C4-2B (cell line): ENCODE data around the gene HGF.

Experiments used
- H3K27ac ChIP-seq: fragments of 450-650 bp; 2 replicates; pipeline ENCODE4 v1.5.1; 2017
- ZFX ChIP-seq: fragments of 450-650 bp; IDR thresholded peaks from 2 replicates; pipeline ENCODE4 v1.6.1; 2017
- TF ChIP-seq, protein P1 (sequence below): fragments of 450-650 bp; conservative IDR thresholded peaks from 2 replicates; pipeline ENCODE4 v1.5.1; 2017; ENCODE audit warnings: mild to moderate bottlenecking

HGF gene

DNA sequence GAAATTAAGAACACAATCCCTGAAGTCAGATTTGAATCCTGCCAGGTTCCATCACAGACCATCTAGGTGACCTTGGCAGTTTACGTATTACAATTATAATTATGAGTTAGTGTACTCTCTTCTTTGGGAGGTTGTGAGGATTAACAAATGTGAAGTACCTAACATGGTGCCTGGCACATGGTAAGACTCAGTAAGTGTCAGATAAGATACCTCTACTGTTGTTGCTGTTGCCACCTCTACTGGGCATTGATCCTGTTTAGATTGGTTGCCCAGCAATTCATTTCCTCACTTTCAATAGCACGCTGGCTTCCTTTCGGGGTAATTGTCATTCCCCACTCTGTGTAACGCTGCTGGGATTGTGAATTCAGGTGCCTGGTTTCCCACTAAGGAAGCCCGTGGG lies 31.7 kb upstream of the HGF start:
- TF ChIP-seq, protein P1, sequence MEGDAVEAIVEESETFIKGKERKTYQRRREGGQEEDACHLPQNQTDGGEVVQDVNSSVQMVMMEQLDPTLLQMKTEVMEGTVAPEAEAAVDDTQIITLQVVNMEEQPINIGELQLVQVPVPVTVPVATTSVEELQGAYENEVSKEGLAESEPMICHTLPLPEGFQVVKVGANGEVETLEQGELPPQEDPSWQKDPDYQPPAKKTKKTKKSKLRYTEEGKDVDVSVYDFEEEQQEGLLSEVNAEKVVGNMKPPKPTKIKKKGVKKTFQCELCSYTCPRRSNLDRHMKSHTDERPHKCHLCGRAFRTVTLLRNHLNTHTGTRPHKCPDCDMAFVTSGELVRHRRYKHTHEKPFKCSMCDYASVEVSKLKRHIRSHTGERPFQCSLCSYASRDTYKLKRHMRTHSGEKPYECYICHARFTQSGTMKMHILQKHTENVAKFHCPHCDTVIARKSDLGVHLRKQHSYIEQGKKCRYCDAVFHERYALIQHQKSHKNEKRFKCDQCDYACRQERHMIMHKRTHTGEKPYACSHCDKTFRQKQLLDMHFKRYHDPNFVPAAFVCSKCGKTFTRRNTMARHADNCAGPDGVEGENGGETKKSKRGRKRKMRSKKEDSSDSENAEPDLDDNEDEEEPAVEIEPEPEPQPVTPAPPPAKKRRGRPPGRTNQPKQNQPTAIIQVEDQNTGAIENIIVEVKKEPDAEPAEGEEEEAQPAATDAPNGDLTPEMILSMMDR, result no peak
- TF ChIP-seq ZFX, result no peak
- H3K27ac ChIP-seq, result no peak overlapping the region

DNA sequence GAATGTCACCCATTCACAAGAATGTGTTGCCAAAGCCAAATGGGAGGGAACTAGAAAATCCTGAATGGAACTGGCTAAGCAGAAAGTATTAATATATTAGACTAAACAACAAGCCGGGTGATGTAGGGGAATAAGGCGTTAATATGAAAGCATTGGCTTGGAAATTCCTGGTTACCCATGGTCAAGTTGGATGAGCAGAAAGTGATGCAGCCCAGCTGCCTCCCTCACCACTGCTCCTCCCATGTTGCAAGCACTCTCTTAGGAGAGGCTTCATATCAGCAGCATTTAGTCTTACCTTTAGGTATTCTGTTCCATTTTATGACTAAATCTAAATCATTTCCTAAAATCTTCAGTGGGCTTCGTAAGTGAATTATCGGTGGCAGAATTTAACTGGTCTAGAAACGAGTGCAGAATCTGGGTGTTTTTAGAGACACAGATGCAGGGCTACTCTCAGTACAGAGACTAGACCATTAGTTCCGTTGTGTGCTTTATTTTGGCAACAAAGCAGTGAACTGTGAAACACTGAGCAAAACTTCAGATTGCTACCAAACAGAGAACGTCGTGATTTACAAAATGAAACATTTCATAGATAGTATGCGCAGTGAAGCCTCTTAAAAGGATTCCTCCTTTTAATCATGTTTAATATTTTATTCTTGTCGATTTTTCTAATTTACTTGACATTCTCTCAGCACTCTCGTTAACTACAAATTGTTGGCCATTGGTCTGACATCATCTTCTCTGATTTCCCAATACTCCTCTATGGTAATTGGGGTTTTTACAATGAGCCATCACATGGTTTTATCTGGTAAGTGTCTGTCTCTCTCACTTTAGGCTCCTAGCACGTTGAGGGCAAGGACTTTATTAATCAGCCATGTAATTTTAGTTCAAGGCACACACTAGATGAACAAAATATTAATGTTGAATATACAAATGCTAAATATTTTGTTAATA lies 22.0 kb upstream of the HGF start:
- no peak overlapping the region for H3K27ac ChIP-seq
- TF ChIP-seq, protein P1, result no peak
- no peak for TF ChIP-seq ZFX

DNA sequence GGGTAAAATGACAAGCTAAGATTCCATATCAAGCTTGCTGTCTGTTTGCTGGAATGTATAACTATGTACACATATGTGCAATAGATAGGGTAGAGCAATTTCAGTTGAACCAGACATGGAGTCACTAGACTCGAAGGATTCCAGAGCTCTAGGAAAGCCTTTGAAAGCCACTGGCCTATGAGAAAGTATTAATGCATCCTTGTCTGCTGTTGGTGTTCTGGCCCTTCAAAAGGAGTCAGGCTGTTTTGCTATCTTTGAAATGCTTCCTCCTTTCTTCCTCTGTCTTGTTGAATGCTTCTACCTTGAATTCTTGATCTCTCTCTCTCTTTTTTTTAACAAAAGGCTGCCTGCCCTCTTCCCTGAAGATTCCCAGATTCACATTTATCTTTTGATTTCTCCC lies 20.8 kb upstream of the HGF start:
- TF ChIP-seq ZFX, result no peak
- TF ChIP-seq, protein P1, result no peak
- no peak overlapping the region for H3K27ac ChIP-seq

DNA sequence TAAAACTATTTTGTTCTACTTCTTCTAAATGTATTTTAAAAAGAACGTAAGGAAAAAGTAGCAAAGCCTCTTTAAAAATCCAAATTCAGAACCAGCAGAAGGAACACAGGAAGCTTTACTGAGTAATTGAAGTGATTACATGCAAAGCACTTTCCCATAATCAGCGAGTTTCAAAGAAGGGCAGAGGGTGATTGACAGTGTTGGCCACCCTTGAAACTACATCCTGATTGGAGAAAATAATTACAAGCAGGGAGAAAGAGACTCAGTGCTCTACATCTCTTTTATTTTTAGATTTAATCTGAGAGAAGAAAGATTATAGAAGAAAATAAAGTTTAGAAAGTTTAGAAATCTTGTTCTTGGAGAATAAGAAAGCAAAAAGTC lies 20.3 kb upstream of the HGF start:
- TF ChIP-seq ZFX, result no peak
- TF ChIP-seq, protein P1, result no peak
- H3K27ac ChIP-seq, result no peak overlapping the region

DNA sequence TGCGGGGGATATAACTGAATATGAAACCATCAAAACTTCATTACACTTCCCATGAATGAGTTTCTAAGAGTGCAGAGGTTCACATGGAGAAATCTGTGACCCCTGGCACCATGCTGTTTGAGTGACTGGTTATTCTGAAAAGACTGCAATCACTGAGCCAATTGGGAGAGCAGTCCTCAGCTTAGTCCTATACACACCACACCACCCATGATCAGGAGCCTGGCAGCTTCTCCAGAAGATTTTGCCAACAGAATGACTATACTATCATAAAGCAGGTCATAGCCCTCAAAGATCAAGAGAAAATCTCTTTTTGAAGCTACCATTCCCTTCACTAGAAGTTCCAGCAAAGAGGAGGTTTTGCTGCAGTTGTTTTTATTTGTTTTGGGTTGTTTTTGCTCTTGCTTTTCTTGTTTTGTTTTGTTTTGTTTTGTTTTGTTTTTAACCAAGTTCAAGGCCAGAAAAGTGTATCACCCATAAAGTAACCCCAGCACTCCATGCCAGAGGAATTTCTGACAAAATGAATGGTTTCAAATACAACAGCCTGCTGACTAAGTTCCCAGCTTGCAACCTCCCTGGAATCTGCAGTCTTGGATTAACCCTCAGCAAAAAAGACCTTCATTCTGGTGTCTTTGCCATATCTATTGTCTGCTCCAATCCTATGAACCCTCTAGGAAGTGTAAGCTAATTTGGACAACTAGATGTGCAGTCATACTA lies 19.7 kb upstream of the HGF start:
- no peak overlapping the region for H3K27ac ChIP-seq
- TF ChIP-seq ZFX, result no peak
- TF ChIP-seq, protein P1, result no peak

DNA sequence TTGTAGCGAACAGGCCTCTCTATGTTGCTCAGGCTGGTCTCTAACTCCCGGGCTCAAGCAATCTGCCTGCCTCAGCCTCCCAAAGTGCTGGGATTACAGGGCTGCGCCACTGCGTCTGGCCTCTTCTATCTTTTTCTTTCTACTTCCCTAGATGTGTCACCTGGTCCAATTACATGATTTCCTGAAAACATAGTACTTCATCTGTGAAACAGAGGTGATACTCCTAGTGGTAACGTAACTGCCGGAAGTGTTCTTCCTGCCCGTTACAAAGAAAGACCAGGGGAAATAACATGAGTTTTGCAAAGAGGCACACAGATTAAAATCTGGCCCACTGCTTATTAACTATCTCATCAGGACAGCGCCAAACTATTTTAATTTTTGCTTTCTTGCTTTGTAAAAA lies 18.4 kb upstream of the HGF start:
- TF ChIP-seq ZFX, result no peak
- TF ChIP-seq, protein P1, result no peak
- H3K27ac ChIP-seq, result no peak overlapping the region

DNA sequence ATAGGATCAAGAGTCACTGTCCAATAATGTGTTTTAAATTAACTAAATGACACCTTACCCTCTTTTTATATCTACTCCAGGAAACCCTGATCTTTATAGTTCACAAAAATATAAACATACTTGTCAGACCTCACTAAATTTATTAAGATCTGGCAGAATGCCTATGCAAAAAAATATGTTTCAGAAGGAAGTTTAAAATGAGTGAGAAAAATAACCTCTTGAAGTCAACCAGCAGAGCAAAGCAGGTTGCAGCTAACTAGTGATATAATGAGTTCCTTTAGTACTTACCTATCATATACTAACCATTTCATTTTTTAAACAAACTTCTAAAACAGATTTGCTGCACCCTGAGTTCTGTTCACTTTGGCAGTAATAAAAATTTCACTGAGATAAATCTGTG lies 14.0 kb upstream of the HGF start:
- TF ChIP-seq, protein P1, result no peak
- TF ChIP-seq ZFX, result no peak
- H3K27ac ChIP-seq, result no peak overlapping the region
